Measurements from ENCODE around the gene TMEM178B.
"Not testable (repeated sequence)": the region's sequence is repeated elsewhere in the genome, so short reads cannot be mapped to it uniquely, and the experiment has no call there.

TMEM178B gene

DNA sequence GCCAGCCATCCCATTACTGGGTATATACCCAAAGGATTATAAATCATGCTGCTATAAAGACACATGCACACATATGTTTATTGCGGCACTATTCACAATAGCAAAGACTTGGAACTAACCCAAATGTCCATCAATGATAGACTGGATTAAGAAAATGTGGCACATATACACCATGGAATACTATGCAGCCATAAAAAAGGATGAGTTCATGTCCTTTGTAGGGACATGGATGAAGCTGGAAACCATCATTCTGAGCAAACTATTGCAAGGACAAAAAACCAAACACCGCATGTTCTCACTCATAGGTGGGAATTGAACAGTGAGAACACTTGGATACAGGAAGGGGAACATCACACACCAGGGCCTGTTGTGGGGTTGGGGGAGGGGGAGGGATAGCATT lies 15.6 kb downstream of the TMEM178B start:
- not testable (repeated sequence) for H3K4me1 Mint-ChIP-seq; DNase-seq (ENCODE audit: low spot score in 2 of 2); H3K9me3 Mint-ChIP-seq; H3K36me3 Mint-ChIP-seq (ENCODE audit: insufficient read depth); H3K4me3 Mint-ChIP-seq; ATAC-seq (replicated peaks; ENCODE audit: extremely low read depth, poor library complexity, severe bottlenecking); H3K27ac Mint-ChIP-seq (ENCODE audit: low read depth)
- H3K27me3 Mint-ChIP-seq, result peaks cover 41% of the 10 kb centered on the region

DNA sequence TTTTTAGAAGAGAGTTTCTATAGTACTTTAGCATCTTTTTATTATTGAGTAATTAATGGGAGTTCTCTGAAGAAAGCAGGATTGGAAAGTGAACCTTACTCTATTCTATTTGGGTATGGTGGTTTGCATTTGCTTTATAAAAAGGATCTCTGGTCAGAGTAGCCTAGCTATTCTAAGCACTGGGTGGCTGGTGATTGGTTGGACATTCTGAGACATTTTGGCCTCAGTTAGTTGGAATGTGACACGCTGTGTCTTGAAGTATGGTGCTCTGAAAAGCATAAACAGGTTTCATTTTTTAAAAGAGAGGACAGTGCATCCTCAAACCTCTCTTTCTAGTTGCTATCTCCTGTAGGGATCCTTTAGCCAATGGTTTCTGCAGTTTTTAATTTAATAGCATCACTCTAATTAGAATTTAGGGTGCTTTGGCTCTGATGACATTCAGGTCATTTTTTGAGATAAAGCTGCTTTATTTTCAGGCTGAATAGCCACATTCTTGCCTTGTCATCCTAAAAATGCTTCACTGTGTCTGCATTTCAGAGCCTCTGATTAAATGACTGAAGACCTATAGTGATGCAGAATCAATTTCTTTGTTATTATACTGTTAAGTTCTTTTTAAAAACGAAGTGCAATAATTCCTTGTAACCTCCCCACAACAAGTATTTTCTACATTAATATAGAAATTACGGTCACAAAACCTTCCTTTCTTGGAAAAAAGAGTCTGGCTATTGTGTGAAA lies 20.6 kb downstream of the TMEM178B start:
- H3K36me3 Mint-ChIP-seq (ENCODE audit: insufficient read depth), result no peaks in the 10 kb centered on the region
- no peak for ATAC-seq (replicated peaks; ENCODE audit: extremely low read depth, poor library complexity, severe bottlenecking)
- no peaks in the 10 kb centered on the region for H3K4me1 Mint-ChIP-seq
- no peak overlapping the region for H3K4me3 Mint-ChIP-seq
- no peak for DNase-seq (ENCODE audit: low spot score in 2 of 2)
- no peak overlapping the region for H3K27ac Mint-ChIP-seq (ENCODE audit: low read depth)
- no peaks in the 10 kb centered on the region for H3K9me3 Mint-ChIP-seq
- H3K27me3 Mint-ChIP-seq, result peaks cover 8% of the 10 kb centered on the region

DNA sequence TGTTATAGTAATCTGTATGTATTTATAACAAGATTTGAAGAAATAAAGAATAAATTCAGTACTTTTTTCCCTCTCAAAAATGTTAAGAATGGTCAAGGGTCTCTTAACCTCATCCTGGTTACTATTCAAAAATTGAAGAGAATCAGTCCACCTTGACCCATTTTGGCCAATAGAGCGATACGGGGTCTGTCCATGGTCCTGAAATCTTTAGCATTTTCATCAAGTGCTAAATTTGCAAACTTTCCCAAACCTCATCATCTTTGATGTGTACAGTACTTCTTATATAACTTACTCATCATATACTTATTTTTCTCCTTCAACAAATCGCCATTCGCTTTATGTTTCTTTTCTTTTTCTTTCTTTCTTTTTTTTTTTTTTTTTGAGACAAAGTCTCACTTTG lies 23.6 kb downstream of the TMEM178B start:
- Mint-ChIP-seq H3K4me3 (no peak overlapping the region), H3K27ac (ENCODE audit: low read depth) (no peak overlapping the region), H3K27me3 (peaks cover 21% of the 10 kb centered on the region), H3K36me3 (ENCODE audit: insufficient read depth) (no peaks in the 10 kb centered on the region), H3K4me1 (no peaks in the 10 kb centered on the region), H3K9me3 (no peaks in the 10 kb centered on the region)
- DNase-seq (ENCODE audit: low spot score in 2 of 2) (no peak), ATAC-seq (replicated peaks; ENCODE audit: extremely low read depth, poor library complexity, severe bottlenecking) (no peak)

DNA sequence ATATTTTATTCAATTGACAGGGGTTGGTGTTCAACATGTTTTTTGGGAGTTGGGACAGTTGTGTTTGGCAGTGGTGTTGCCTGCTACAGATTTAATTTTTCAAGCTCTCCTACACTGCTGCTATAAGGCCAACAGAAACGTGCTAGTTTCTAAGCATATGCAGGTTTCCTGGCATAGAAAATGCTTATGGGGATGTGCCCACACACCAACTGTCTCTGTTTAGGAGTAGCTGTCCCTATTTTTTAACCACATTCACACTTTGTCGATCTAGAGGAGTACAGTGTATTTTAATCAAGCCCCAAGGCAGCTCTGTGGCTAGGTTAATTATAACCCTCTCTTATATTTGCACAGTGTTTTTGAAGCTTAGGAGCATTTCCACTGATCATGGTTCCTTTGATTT lies 28.6 kb downstream of the TMEM178B start:
- Mint-ChIP-seq H3K36me3 (ENCODE audit: insufficient read depth) (no peaks in the 10 kb centered on the region), H3K4me1 (no peaks in the 10 kb centered on the region), H3K9me3 (no peaks in the 10 kb centered on the region), H3K27ac (ENCODE audit: low read depth) (no peak overlapping the region), H3K27me3 (peaks cover 32% of the 10 kb centered on the region), H3K4me3 (no peak overlapping the region)
- no peak for DNase-seq (ENCODE audit: low spot score in 2 of 2)
- ATAC-seq (replicated peaks; ENCODE audit: extremely low read depth, poor library complexity, severe bottlenecking), result no peak

- no peaks in the 10 kb centered on the region for H3K36me3 Mint-ChIP-seq (ENCODE audit: insufficient read depth)
- no peaks in the 10 kb centered on the region for H3K4me1 Mint-ChIP-seq
- H3K27me3 Mint-ChIP-seq, result peaks cover 24% of the 10 kb centered on the region
- H3K9me3 Mint-ChIP-seq, result no peaks in the 10 kb centered on the region
- ATAC-seq (replicated peaks; ENCODE audit: extremely low read depth, poor library complexity, severe bottlenecking) (no peak), DNase-seq (ENCODE audit: low spot score in 2 of 2) (no peak)
- H3K27ac Mint-ChIP-seq (ENCODE audit: low read depth), result no peak overlapping the region
- no peak overlapping the region for H3K4me3 Mint-ChIP-seq
These were observed 30.1 kb downstream of the TMEM178B start for GRCh38 chr7:141103847-141104429.

DNA sequence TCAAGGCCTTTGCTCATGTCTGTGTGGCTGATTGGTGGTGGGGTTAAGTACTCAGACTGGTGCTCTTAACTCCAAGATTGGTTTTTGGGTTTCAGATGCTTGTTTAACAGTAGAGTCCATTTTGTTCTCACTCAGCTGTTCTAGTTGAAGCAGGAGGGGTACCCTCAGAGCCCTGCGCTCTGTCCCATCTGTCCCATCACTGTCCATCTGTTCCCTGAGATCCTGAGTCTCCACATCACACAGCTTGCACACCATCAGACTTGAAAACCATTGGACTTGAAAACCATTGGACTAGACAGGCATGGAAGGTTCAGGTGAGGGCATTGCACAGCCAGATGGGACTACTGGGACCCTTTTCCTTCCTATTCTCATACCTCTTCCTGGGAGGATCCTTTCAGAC lies 39.3 kb downstream of the TMEM178B start:
- DNase-seq (ENCODE audit: low spot score in 2 of 2), result no peak
- no peaks in the 10 kb centered on the region for H3K4me1 Mint-ChIP-seq
- H3K9me3 Mint-ChIP-seq, result no peaks in the 10 kb centered on the region
- no peak for ATAC-seq (replicated peaks; ENCODE audit: extremely low read depth, poor library complexity, severe bottlenecking)
- H3K4me3 Mint-ChIP-seq, result no peak overlapping the region
- no peak overlapping the region for H3K27ac Mint-ChIP-seq (ENCODE audit: low read depth)
- peaks cover 25% of the 10 kb centered on the region for H3K27me3 Mint-ChIP-seq
- H3K36me3 Mint-ChIP-seq (ENCODE audit: insufficient read depth), result no peaks in the 10 kb centered on the region

- Mint-ChIP-seq H3K36me3 (ENCODE audit: insufficient read depth) (no peaks in the 10 kb centered on the region), H3K27me3 (peaks cover 33% of the 10 kb centered on the region), H3K9me3 (no peaks in the 10 kb centered on the region), H3K27ac (ENCODE audit: low read depth) (no peak overlapping the region), H3K4me1 (no peaks in the 10 kb centered on the region), H3K4me3 (no peak overlapping the region)
- DNase-seq (ENCODE audit: low spot score in 2 of 2) (no peak), ATAC-seq (replicated peaks; ENCODE audit: extremely low read depth, poor library complexity, severe bottlenecking) (no peak)
These were observed 40.3 kb downstream of the TMEM178B start for GRCh38 chr7:141114029-141114664.

DNA sequence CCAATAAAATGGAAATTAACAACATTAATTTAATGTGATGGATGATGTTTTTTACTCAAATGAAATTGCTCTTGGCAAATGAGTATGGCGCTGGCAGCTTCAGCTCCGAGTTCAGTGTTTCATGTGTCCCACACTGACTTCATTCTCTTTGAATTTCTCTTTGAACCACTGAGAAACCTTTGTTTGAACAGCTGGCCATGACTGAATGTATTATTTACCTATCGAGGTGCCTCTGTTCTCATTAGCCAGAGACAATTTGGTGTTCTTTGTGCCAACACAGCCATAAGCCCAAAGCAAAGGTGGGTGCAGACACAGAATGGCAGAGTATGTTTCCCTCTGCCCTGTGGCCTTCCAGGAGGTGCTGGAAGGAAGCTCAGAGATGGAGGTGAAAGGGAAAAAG lies 42.1 kb downstream of the TMEM178B start:
- no peak overlapping the region for H3K27ac Mint-ChIP-seq (ENCODE audit: low read depth)
- DNase-seq (ENCODE audit: low spot score in 2 of 2) (no peak), ATAC-seq (replicated peaks; ENCODE audit: extremely low read depth, poor library complexity, severe bottlenecking) (no peak)
- H3K36me3 Mint-ChIP-seq (ENCODE audit: insufficient read depth), result no peaks in the 10 kb centered on the region
- H3K9me3 Mint-ChIP-seq, result no peaks in the 10 kb centered on the region
- H3K27me3 Mint-ChIP-seq, result peaks cover 35% of the 10 kb centered on the region
- no peak overlapping the region for H3K4me3 Mint-ChIP-seq
- H3K4me1 Mint-ChIP-seq, result no peaks in the 10 kb centered on the region

GRCh38 chr7:141116661-141117060 lies 42.8 kb downstream of the TMEM178B start:
- not testable (repeated sequence) for H3K27ac Mint-ChIP-seq (ENCODE audit: low read depth); H3K9me3 Mint-ChIP-seq; DNase-seq (ENCODE audit: low spot score in 2 of 2); H3K4me1 Mint-ChIP-seq; ATAC-seq (replicated peaks; ENCODE audit: extremely low read depth, poor library complexity, severe bottlenecking); H3K4me3 Mint-ChIP-seq; H3K36me3 Mint-ChIP-seq (ENCODE audit: insufficient read depth)
- H3K27me3 Mint-ChIP-seq, result peaks cover 42% of the 10 kb centered on the region

- Mint-ChIP-seq H3K27me3 (peaks cover 53% of the 10 kb centered on the region), H3K4me1 (no peaks in the 10 kb centered on the region), H3K4me3 (no peak overlapping the region), H3K27ac (ENCODE audit: low read depth) (no peak overlapping the region), H3K36me3 (ENCODE audit: insufficient read depth) (no peaks in the 10 kb centered on the region), H3K9me3 (no peaks in the 10 kb centered on the region)
- ATAC-seq (replicated peaks; ENCODE audit: extremely low read depth, poor library complexity, severe bottlenecking) (no peak), DNase-seq (ENCODE audit: low spot score in 2 of 2) (no peak)
These were observed 44.9 kb downstream of the TMEM178B start for GRCh38 chr7:141118767-141119166.

DNA sequence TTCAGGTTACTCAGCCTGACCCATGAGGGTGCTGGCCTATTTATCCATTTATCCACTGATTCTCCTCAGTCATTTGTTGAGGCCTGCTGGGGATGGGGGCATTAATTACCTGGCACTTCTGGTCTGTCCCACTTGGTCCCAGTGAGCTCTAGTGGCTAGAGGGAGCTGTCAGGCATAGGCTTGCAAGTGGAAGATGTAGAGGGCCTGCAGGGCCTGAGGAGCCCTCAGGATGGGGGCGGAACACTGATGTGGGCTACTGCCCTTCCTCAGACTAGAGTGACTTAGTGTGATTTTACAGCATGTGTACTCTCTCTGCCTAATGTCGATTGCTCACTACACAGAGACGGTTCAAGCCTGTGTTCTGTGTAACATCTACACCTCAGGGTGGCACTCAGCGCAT lies 45.3 kb downstream of the TMEM178B start:
- Mint-ChIP-seq H3K27me3 (peaks cover 52% of the 10 kb centered on the region), H3K4me1 (no peaks in the 10 kb centered on the region), H3K27ac (ENCODE audit: low read depth) (no peak overlapping the region), H3K36me3 (ENCODE audit: insufficient read depth) (no peaks in the 10 kb centered on the region), H3K9me3 (no peaks in the 10 kb centered on the region), H3K4me3 (no peak overlapping the region)
- no peak for DNase-seq (ENCODE audit: low spot score in 2 of 2)
- no peak for ATAC-seq (replicated peaks; ENCODE audit: extremely low read depth, poor library complexity, severe bottlenecking)

DNA sequence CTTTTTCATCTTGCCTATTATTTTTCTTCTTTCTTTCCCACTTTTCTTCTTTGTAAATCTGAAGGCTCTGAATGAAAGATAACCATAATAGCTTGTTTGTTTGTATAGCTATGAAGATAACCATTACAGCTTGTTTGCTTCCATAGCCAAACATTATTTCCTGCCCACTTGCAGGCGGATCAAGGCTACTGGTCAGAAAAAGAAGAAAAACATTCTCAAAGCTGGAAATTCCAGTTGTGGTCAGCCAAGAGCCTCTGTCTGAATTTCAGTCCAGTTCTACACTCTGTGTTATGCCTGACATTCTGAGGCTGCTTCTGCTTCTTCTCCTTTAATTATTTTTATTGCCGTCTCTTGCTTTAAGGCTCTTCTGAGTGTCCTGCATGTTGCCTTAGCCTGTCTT lies 48.9 kb downstream of the TMEM178B start:
- Mint-ChIP-seq H3K27ac (ENCODE audit: low read depth) (no peak overlapping the region), H3K4me3 (no peak overlapping the region), H3K27me3 (peaks cover 62% of the 10 kb centered on the region), H3K36me3 (ENCODE audit: insufficient read depth) (no peaks in the 10 kb centered on the region), H3K9me3 (no peaks in the 10 kb centered on the region), H3K4me1 (no peaks in the 10 kb centered on the region)
- no peak for DNase-seq (ENCODE audit: low spot score in 2 of 2)
- ATAC-seq (replicated peaks; ENCODE audit: extremely low read depth, poor library complexity, severe bottlenecking), result no peak

DNA sequence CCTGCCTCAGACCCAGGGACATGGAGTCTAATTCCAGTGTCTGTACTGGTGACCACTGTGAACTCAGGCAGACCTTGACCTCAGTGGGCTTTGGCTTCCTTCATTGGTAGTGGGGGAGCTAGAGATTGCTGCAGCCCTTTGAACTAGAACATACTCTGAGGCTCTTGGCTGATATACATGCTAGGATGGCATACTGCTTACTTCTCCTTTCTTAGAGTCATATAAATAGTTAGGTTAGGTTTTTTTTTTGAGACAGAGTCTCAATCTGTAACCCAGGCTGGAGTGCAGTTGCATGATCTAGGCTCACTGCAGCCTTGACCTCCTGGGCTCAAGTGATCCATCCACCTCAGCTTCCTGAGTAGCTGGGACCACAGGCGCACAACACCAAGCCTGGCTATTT lies 49.7 kb downstream of the TMEM178B start:
- ATAC-seq (replicated peaks; ENCODE audit: extremely low read depth, poor library complexity, severe bottlenecking) (no peak), DNase-seq (ENCODE audit: low spot score in 2 of 2) (no peak)
- H3K4me3 Mint-ChIP-seq, result no peak overlapping the region
- no peaks in the 10 kb centered on the region for H3K9me3 Mint-ChIP-seq
- no peaks in the 10 kb centered on the region for H3K36me3 Mint-ChIP-seq (ENCODE audit: insufficient read depth)
- peaks cover 55% of the 10 kb centered on the region for H3K27me3 Mint-ChIP-seq
- no peak overlapping the region for H3K27ac Mint-ChIP-seq (ENCODE audit: low read depth)
- H3K4me1 Mint-ChIP-seq, result no peaks in the 10 kb centered on the region

Measured in central memory CD8-positive, alpha-beta T cell (primary cell).